IPS DF 4.7 (cell line): Measurements from ENCODE around the gene SPTBN5.

Source experiments
- DNase-seq: peaks from one replicate; pipeline ENCODE4 v3.0.0-alpha.2; 2013; ENCODE audit warnings: low spot score; ENCODE audit errors: extremely low read depth

SPTBN5 gene

DNA sequence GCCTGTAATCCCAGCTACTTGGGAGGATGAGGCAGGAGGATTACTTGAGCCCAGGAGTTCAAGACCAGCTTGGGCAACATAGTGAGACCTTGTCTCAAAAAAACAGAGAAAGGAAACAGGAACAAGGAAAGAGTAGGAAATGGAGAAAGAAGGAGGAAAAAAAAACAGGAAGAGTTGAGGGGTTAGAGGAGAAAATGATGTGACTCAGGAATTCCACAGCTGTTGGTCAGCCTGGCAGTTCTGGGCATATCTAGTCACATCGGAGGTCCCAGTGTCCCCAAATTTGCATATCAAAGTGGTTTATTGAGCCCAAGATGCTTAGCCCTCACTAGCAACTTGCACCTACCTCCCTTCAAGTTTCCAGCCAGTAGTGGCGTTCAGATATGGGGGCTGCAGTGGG lies 84.7 kb downstream of the SPTBN5 start:
- no peak for DNase-seq

DNA sequence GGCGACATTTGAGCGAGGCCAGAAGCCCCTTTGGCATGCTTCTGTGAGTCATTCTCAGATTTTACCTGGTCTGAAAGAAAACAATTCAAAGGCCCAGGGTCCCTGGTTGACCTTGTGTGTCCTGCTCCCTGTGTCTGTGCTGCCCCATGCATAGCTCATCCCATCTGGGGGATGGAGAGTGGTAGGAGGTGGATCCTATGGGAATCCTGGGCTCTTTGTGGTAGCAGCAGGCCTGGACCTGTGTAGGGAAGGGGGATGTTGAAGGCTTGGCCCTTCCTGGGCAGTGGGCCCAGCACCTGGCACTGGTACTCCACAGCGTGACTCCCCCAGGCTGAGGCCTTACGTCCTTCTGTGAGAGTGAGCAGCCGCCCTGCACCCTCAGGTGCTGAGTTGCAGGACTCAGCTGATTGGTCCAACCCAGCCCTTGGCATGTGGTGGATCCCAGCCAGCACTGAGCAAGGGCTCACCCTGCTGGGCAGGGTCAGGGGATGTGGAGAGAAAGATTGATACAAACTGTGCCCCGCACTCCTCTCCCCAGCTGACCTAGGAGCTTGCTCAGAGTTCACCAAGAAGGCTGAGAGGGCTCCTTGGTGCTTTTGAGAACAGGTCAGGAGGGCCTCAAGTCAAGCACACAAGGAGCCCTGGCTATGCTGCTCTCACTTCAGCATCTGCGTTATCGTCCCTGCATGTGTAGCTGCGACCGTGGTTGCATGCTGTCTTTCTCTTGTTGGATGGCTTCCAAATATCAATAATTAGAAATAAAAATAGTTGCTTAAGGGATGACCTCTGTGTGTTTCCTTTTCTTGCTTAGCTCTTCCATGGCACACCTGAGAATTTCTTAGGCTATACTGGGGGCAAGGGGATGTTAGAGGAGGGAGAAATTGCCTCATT lies 87.3 kb downstream of the SPTBN5 start:
- DNase-seq, result no peak

DNA sequence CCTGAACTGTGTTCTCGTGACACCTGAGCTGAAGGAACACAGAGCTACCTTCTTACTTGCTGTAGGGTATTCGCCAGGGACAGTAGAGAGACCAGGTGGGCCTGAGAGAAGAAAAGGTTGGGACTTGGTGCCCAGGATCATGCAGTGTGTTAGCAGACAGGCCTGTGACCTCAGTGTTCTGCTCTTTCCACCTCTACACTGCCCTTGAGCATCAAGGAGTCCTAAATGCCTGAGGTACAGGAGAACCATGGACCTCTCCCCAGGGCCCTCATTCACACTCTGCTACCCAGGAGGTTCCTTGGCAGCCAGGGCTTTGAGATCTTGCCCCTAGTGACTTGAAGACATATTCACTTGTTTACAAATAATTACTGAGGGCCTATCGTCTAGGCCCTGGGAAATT lies 88.1 kb downstream of the SPTBN5 start:
- DNase-seq, result no peak

DNA sequence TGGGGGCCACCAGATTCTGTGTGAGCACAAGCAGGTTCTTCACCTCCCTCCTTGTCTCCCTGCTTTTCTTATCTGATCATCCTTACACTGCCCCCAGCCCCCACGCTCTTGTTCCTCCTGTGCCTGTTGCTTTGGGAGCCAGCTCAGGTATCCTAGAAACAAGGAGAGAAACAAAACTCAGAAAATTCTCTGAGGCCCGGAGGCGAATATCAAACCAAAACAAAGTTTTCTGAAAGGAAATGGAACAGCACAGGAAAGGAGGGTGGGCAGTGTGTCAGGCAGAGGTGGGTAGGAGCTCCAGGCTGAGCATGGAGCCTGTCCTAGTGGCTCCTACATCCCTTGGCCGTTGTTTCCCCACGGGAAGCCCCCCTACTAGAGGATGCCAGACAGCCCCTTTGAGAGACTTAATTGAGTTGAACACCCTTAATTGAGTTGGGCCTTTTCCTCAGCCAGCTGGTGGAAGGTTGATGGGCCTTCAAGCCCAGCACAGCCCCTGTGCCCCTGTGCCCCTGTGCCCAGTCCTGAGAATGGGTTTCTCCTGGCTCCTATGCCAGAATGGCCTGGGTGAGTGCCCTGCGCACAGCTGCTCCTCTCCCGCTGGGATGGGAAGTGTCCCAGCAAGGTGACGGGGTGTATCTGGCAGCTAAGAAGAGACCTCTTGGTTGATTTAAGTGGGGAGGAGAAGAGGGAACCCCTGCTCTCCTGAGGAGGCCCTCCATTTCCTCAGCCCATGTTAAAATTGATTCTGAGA lies 88.8 kb downstream of the SPTBN5 start:
- DNase-seq, result no peak

DNA sequence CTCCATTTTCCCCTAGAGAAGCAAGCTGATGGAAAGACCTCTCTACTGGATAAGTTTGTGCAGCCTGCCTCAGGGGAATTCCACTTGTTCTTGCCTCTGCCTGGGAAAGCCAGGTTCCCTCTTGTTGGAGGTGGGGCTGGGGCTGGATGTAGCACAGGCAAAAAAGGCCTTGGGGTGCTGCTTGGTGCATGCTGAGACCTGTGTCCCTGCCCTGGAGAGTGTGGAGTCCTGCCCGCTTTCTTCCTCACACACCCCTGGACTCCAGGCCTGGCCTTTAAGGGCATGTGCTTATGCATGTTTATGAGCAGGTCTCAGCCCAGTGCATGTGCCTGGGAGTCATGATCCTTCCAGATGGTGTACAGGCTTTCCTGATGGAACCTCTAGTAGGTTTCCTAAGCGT lies 89.5 kb downstream of the SPTBN5 start:
- DNase-seq, result no peak

DNA sequence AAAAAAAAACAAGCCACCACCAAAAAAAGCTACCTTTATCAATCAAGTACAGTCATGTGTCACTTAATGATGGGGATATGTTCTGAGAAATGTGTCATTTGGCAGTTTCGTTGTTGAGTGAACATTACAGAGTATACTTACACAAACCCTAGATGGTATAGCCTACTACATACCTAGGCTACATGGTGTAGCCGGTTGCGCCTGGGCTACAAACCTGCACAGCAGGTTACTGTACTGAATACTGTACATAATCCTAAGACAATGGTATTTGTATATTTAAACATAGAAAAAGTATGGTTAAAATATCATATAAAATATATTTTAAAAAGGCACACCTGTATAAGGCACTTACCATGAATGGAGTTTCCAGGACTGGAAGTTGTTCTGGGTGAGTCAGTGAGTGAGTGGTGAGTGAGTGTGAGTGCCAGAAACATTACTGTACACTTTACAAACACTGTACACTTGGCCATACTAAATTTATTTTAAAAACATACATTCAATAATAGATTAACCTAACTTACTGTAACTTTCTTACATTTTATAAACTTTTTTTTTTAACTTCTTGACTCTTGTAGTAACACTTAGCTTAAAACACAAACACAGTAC lies 91.9 kb downstream of the SPTBN5 start:
- no peak for DNase-seq

DNA sequence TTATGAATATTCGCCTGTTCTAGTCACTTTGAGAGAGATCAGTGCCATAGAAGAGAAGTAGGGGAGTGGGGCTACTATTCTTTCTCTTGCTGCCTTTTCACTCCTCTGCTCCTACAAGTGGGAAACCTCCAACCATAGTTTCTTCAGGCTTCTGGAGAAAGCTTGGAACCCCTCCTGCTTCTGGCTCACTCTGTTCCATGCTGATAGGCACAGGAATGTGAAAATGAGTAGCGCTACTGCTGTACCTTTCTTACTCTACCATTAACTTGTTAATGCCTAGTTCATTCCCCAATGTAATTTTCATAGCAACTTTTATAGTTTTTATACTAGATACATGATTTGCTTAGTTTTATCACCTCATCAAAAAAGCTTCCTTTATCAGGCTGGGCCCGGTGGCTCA lies 92.7 kb downstream of the SPTBN5 start:
- DNase-seq, result no peak

DNA sequence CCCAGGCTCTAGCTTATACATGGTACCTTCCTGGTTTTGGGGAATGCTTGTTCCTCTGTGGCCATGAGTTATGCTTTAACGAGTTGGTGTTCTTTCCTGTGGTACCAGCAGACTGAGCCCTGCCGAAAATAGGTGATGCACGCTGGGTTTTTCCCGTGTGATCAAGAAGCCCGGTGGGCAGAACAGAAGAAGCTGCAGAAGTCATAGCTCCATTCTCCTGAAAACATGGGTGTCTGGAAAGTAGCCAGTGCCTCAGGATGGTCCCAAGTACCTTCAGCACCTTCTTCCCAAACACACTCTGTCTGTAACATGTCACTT lies 94.4 kb downstream of the SPTBN5 start:
- no peak for DNase-seq

DNA sequence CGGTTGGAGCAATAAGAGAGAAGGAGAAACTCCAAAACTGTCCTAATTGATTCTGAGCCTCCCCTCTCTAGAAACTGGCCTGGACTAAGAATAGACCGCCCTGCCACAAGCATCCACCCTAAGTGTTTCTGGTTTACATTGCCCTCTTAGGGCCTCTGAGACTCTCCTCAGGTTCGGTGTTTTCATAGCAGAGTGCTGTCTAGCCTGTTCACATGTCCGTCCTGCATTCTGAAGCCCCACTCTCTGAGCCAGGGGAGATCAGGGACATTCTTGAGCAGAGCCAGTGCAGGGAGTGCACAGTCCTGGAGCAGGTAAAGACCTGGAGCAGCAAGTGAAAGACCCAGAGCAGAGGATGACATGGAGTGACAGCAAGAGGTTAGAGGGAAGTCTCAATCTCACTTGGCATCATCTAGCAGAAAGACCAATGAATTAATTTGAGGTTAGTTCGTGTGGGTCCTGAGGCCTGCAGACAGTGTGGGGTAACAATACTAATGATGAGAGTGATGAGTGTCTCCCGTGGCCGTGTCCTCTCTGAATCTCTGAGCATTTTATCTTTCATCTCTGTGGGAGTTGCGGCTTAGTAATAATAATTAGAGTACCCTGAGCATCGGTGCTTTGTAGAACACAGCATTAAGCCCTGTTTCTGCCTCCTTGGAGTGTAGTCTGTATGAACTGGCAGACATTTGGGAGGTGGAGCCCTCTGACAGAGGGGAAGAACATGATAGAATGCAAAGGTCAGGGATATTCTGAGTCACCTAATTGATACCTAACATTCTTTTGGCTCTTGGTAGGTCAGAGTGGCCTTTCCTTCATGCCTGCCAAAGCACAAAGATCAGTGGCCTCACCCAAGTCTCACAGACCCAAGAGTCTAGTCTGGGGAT lies 95.0 kb downstream of the SPTBN5 start:
- DNase-seq, result no peak
